ENCODE data around the gene CDIP1. TPM values are rescaled to one million over a fixed set of nuclear protein-coding genes. Genes with fewer than 3 reads are reported as not detected.

CDIP1 gene
- polyA plus RNA-seq, 1 experiment: 15.2 TPM

GRCh38 chr16:4494746-4495490 lies 43.7 kb downstream of the CDIP1 start:
- ChIA-PET POLR2A (no interaction called here), CTCF (interaction anchor here (1.7 kb wide), 1 partner anchor 11 kb away, joined by 9 read pairs; no protein-coding TSS in a partner anchor)
- DNase-seq (ENCODE audit: low read depth): no peak
- no peak for TF ChIP-seq CTCF (IDR thresholded peaks at IDR 0.05; ENCODE audit: insufficient read depth, low read depth, low read length)
- no peaks in the 10 kb centered on the region for H3K36me3 ChIP-seq (ENCODE audit: control insufficient read depth, insufficient read depth, low read length)
- H3K4me3 ChIP-seq (ENCODE audit: low read depth, low read length): no peak overlapping the region
- H3K27me3 ChIP-seq (ENCODE audit: control insufficient read depth, insufficient read depth, low read length): no peaks in the 10 kb centered on the region

- Histone ChIP-seq H3K27me3 (ENCODE audit: control insufficient read depth, insufficient read depth, low read length) (no peaks in the 10 kb centered on the region), H3K4me3 (ENCODE audit: low read depth, low read length) (no peak overlapping the region), H3K36me3 (ENCODE audit: control insufficient read depth, insufficient read depth, low read length) (no peaks in the 10 kb centered on the region)
- DNase-seq (ENCODE audit: low read depth): no peak
- no peak for TF ChIP-seq CTCF (IDR thresholded peaks at IDR 0.05; ENCODE audit: insufficient read depth, low read depth, low read length)
- CTCF ChIA-PET: interaction anchor here (1.4 to 1.9 kb wide), 2 partner anchors 8 to 13 kb away, joined by 4 to 5 read pairs; no protein-coding TSS in a partner anchor
- POLR2A ChIA-PET: no interaction called here
Observed at GRCh38 chr16:4491898-4492297, 46.7 kb downstream of the CDIP1 start.

- POLR2A ChIA-PET: no interaction called here
- Histone ChIP-seq H3K36me3 (ENCODE audit: control insufficient read depth, insufficient read depth, low read length) (no peaks in the 10 kb centered on the region; the same call in 1 of the 2 replicates), H3K27me3 (ENCODE audit: control insufficient read depth, insufficient read depth, low read length) (no peaks in the 10 kb centered on the region), H3K4me3 (ENCODE audit: low read depth, low read length) (no peak overlapping the region)
- no peak for TF ChIP-seq CTCF (IDR thresholded peaks at IDR 0.05; ENCODE audit: insufficient read depth, low read depth, low read length)
- DNase-seq (ENCODE audit: low read depth): no peak
- CTCF ChIA-PET: interaction anchor here (0.6 to 2.0 kb wide), 3 partner anchors 10 to 12 kb away, joined by 3 to 8 read pairs (median 4); no protein-coding TSS in a partner anchor
Observed at GRCh38 chr16:4489030-4489429, 49.5 kb downstream of the CDIP1 start.

- POLR2A ChIA-PET: interaction anchor here (0.6 kb wide), 1 partner anchor 146 kb away, joined by 3 read pairs; no protein-coding TSS in a partner anchor
- no peak for TF ChIP-seq CTCF (IDR thresholded peaks at IDR 0.05; ENCODE audit: insufficient read depth, low read depth, low read length)
- H3K4me3 ChIP-seq (ENCODE audit: low read depth, low read length): no peak overlapping the region
- DNase-seq (ENCODE audit: low read depth): no peak
- CTCF ChIA-PET: interaction anchor here (0.6 to 1.0 kb wide), 2 partner anchors 10 to 12 kb away, joined by 3 to 4 read pairs; no protein-coding TSS in a partner anchor
- no peaks in the 10 kb centered on the region for H3K27me3 ChIP-seq (ENCODE audit: control insufficient read depth, insufficient read depth, low read length)
- no peaks in the 10 kb centered on the region; the same call in 1 of the 2 replicates for H3K36me3 ChIP-seq (ENCODE audit: control insufficient read depth, insufficient read depth, low read length)
Observed at GRCh38 chr16:4488499-4488967, 50.0 kb downstream of the CDIP1 start.

GRCh38 chr16:4487955-4488498 lies 50.5 kb downstream of the CDIP1 start:
- no peak for DNase-seq (ENCODE audit: low read depth)
- Histone ChIP-seq H3K36me3 (ENCODE audit: control insufficient read depth, insufficient read depth, low read length) (no peaks in the 10 kb centered on the region; the same call in 1 of the 2 replicates), H3K4me3 (ENCODE audit: low read depth, low read length) (no peak overlapping the region), H3K27me3 (ENCODE audit: control insufficient read depth, insufficient read depth, low read length) (no peaks in the 10 kb centered on the region)
- CTCF ChIA-PET: interaction anchor here (0.6 to 3.2 kb wide), 3 partner anchors 11 to 18 kb away, joined by 3 to 13 read pairs (median 8); partner anchors contain the start of gene HMOX2
- POLR2A ChIA-PET: interaction anchor here (0.6 to 0.7 kb wide), 3 partner anchors 12 to 146 kb away, joined by 3 to 8 read pairs (median 4); no protein-coding TSS in a partner anchor
- no peak for TF ChIP-seq CTCF (IDR thresholded peaks at IDR 0.05; ENCODE audit: insufficient read depth, low read depth, low read length)
